Retina (tissue), 1 donor: ENCODE data around the gene CDK14.
A peak's percentile ranks its signal among the peaks of the same experiment; 100 is the strongest.

Source experiments
- DNase-seq: peaks from one replicate; pipeline ENCODE4 v3.0.0-alpha.2; 2016

Gene CDK14

DNA sequence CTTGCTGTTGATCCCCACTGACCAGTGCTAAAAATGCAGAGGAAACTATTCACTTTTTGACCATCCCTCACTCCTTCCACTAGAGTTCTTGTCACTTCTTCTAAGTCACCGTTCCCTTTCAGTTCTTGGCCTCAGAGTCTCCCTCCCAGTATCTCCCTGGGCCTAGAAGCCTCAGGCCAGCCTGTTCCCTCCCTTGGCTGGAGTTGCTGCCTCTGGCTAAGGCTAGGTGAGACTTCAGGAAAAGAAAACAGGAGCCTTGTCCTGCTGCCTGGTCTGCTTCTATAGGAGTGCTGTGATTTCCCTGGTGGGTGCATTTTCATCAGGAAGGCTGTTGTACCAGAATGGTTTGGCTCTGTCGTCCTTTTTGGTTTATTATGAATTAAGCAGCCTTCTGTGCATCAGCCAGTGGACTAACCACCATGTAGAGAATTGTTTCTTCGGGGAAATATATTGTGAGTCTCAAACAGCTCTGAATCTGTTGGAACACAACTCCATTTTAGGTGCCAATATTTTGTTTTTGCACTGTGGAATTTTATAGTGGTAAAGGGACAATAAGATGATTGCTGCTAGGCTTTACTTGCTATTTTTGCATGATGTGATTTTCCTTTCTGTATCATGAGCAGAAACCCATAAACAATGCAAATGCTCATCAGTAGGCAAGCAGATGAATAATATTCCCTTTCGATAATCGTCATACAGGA is 434.7 kb downstream of the CDK14 start:
- DNase-seq: no peak

DNA sequence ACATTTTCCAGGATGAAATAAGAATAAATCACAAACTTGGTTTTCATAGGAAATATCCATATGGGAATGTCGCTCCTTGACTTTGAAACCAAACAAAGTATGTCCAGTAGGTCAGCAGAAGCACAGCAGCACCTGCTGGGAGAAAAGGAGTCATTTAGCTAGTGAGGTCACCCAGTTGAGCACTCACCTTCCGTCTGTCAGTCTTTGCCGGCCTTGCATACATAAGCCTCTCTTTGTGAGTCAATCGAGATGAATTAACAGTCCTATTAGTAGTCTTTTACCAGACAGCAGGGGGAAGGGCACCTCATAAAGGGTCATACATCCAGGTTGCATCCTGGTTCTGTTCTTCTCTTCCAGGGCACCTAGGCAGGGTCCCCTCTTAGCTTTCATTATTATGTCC is 435.6 kb downstream of the CDK14 start:
- no peak for DNase-seq

DNA sequence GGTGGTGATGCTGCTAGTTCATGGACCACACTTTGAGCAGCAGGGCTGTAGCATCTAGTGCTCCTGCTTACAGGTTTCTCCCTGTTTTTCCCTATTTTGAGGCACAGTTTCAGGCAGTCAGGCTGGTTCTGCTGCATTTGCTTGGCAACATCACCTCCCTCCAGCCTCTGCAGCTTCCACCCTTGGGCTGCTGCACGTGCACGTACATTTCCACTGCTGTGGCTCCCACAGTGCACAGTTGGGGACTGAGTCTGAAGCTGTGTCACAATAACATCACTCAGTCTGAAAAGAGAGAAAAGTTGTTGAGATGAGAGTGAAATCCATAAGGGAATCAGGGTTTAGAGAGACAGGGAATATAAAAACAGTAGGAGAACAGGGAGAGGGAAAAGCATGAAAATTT is 437.5 kb downstream of the CDK14 start:
- no peak for DNase-seq

DNA sequence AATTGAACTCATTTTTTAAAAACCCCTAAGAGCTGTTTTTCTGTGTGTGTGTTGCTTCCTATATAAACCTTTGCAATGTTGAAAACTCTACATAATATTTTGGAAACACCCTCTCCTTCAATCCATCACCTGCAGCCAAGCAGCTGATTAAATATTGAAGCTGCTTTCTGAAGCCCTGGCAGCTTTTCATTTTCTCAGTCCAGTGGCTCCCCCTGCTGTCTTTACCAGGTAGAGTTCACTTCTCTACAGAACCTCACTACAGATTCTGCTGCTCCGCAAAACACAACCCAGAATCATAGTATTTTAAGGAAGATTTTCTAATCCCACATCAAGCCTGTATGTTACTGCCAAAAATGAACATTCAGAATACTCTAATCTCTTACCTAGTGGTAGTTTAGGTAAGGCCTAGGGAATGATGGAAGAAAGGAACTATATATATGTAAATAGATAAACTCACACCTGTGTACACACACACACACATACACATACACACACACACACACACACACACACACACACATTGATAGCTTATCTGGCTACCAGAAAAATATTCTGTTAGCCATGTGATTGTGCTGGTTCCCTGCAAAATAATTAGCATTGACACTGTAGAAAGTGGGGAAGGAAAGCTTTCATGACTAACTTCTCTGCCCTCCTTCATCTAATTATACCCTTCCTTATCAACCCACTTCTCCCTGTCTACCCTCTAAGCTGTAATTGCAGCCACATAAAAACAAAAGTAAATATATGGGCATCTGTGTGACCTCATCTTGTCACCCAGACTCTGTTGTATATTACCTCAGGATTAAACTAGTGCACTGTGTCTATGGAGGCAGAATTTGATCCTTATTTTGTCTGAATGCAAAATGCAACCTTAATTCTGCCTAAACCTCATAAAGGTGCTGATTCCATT is 438.6 kb downstream of the CDK14 start:
- DNase-seq: peak; percentile 69

DNA sequence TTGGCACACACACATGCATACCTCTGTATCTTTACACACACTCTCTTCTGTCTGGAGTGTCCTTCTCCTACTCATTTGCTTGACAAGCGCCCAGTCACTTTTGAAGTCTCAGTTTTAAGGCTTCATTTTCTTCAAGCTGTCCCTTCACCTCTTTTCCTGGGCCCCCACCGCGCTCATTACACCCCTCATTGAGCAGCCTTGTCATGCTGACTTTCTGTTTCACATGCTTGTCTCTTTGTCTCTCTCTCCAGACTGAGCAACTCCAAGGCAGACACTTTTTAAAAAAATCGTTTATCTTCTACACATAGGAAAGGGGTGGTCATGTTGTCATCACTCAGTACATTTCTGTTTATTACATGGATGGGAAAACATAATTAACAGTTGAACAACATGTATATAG is 442.9 kb downstream of the CDK14 start:
- DNase-seq: no peak

DNA sequence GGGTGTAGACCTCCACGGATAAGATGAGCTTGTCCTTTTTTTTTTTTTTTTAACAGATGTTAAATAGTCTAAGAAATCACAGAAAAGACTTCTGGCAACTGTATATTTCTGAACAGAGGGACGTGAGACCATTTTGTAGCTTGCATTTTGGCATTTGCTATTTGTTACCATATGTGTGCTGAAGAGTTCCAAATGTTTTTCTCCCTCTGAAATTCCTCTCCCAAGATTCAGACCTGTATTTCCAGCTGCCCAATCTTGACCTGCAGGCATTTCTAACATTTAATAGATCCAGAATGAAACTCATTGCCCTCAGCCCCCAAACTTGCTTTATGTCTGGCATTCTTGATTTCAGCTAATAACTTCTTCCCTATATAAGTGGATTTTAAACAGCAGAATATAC is 445.0 kb downstream of the CDK14 start:
- DNase-seq: no peak

DNA sequence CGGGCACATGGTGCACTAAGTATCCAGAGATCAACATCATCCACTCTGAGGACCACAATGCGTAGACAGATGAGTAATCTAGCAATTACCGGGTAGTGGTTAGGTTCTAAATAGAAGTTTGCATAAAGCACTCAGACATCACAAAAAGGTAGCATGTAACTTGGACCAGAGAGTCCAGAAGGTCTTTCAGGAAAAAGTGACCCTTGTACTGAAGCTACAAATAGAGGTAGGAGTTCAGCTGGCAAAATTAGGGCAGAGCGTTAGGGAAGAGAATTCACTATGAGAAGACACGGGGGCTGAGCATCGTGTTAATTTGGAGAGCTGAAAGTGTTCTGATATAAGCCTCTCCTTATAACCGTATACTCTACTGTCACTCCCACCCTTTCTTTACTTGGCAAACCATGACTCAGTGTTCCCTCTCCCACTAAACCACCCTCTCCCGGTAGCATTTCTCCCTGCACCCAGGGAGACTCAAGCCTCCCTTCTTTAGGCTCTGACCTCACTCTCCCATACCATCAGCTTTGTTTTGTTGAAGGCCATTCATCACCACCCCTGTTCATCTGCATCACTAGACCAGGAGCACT is 445.9 kb downstream of the CDK14 start:
- no peak for DNase-seq

DNA sequence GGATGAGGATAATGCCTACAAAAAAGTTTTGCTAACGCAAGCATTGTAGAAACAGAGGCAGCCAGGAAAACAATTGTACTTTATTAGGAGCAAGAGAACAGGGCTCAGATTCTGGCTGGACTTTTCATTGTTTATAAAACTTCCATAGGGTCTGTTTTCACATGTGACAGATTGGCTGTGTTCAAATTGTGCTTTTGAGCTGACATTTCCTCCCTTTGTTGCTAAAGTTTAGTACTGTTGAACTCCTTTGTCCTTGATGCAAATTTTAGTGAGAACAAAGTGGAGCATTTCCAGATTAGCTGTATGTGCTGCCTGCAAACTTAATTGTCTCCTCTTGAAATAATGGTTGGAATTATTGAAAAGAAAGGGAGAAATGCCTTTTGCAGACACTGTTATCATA is 447.1 kb downstream of the CDK14 start:
- no peak for DNase-seq

DNA sequence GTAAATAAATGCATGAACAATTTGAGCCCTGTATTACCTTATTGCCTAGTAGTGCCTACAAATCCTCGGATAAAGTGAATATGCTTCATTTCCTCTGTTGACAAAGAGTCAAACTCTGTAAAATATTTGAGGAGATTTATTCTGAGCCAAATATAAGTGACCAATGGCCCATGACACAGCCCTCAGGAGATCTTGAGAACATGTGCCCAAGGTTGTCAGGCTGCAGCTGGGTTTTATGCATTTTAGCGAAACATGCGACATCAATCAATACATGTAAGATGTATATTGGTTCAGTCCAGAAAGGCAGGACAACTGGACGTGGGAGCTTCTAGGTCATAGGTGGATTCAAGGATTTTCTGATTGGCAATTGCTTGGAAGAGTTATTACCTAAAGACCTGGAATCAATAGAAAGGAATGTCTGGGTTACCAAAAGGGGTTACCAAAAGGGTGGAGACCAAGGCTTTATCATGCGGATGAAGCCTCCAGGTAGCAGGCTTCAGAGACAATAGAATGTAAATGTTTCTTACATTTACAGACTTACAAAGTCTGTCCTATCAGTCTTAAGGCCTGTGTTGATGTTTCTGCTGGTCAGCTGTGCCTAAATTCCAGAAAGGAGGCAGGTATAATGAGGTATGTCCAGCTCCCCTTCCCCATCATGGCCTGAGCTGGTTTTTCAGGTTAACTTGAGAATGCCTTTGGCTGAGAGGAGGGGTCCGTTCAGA is 448.0 kb downstream of the CDK14 start:
- DNase-seq: no peak

DNA sequence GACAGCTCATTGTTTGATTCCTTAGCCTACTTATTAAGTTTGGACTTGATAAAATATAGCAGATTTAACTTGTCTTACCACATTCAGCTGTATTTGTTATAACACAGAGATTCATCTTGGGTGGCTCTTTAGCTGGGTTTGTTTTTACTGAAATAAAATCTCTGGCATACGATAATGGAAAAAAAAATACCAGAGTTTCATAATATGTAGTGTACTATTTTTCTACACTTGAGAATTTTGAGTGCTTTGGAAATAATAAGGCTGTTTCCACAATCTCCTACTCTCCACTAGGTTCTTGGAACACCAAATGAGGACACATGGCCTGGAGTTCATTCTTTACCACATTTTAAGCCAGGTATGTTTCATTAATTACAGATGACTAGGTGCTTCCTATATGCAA is 449.5 kb downstream of the CDK14 start:
- no peak for DNase-seq

DNA sequence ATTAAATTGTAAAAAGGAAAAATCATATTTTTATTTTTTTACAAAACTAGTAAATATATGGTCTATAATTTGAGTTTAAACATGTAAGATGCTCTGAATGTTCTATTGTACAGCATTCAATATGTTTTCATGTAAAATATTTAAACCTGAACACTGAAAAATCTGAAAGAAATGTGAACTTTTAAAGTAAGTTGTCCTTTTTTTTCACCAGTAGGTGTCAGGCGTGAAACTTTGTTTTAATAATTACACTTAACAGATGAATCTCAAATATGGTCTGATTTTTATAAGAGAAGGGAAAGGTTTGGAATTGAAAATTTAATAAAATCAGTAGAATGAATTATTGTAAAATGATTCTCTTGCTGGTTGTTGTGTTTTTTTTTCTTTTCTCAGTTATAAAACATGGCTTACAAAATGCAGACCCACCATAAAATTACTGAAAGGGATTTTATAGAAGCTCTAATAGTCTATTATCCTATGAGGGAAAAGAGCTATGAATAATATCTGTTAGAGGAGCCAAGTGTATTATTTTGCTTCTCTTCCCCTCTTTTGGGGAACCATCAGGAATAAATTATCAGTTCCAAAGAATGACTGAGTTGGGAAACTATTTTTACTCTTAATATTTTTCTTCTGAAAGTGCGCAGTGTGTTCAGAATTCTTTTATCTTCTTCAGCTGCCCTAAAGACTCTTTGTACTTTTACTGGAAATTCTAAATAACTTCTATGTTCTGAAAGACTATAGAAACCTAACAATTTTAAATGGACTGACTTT is 450.4 kb downstream of the CDK14 start:
- DNase-seq: no peak

DNA sequence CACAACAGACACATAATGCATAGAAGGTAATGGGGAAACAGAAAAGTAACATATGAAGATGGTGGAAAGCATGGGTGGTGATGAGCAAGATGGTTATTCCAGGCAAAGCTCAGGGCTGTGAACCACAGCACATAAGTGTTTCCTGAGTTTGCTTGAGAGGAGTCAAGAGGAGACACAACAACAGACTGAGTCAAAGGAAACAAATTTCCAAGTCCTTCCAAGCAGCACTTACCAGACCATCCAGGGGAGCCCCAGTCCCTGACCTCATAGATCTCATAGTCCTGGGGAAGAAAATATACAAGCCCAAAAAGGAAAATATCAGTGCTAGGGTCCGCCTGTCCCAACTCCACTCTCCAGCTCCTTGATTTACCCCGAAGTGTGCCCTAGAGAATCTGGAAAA is 451.5 kb downstream of the CDK14 start:
- no peak for DNase-seq

DNA sequence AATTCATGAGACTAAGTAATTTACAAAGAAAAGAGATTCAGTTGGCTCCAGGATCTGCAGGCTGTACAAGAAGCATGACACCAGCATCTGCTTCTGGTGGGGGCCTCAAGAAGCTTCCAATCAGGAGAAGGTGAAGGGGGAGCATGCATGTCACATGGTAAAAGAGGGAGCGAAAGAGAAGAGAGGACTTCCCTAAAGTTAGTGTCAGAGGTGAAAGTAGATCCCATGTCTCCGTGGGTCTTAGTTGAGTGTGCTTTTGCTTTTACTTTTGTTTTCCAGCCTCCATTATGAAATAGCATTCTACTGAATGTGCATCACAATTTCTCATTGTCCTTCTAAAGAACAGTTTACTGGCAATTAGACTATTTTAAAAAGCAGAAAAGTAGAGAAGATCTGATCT is 454.6 kb downstream of the CDK14 start:
- DNase-seq: no peak

DNA sequence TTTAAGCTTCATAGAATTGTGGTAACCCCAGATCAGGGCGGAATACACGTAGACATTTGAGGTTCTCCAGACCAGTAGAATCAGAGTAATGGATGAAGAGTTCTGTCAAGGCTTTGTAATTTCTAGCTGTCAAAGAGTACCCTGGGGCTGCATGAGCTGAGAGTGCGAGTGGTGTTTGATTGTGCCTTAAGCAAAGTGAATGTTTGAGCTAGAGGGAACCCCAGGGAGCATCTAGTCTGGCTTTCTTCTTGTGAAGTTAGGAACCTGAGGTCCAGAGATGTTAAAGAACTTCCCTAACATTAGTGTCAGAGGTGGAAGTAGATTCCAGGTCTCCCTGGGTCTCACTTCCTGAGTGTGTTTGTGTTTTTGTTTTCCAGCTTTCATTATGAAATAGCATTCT is 455.8 kb downstream of the CDK14 start:
- DNase-seq: no peak

DNA sequence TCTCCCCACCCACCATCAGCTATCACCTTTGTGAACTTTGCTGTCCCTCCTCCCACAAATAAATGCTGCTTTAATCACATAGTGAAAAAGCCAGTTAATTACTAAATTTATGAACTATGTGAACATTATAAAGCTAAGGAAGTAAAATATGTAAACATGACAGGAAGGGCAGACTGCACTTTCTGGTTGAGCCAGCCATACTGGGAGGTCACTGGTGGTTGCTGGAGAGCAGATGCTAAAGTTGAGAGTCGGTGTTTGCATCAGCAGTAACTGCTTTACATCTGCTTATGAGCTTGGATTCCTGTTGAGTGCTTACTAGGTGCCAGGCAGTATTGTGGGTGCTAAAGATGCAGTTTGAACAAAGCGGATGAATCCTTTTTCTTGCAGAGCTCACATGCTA is 458.3 kb downstream of the CDK14 start:
- no peak for DNase-seq

DNA sequence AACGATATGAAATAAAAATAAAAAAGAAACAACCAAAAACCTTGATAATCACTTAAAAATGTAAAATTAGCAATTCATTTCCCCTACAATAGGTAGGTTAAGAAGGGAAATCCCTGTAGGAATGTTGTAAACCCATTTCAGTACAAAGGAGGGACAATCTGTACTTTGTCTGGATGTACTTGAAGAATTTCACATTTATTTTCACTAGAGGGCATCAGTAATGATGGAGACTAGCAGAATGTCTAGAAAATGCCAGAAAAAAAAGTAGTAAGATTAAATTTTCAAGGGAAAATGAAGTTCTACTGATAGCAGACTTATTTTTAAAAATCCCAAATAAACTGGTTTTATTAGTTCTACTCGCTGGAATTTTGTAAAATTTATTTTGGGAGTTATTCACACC is 459.1 kb downstream of the CDK14 start:
- DNase-seq: no peak

DNA sequence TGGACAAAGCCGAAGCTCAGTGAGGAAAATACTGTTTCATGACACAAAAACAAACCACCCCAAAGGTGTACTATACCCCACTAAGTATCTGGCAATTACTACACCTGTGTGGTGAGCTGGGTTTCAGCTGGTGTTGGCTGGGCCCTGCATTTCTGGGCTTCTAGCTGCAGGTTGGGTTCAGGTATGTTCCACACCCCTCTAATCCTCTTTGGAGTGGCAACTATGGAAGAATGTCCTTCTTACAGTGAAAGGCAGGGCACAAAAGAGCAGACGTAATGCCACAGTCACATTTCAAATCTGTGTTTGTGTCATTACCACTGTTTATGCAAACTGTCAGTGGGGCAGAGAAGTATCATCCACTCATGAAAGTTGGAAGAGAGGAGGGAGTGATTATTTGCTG is 466.6 kb downstream of the CDK14 start:
- DNase-seq: no peak

DNA sequence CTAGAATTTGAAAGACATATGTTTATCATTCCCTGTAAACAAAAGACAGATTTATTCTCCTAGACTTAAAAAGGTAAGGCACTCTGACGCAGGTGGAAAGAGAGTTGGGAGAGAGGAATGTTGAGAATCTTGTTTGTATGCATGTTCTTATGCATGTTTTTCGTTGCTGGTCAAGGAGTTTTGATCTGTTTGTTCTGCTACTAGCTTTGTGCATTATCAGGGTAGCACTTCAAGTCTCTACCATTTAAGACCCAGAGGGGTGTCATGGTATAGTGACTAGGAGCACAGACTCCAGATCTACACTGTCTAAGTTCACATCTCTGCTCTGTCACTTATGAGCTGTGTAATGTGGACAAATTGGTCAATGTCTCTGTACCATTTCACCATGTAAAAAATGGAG is 467.9 kb downstream of the CDK14 start:
- no peak for DNase-seq

DNA sequence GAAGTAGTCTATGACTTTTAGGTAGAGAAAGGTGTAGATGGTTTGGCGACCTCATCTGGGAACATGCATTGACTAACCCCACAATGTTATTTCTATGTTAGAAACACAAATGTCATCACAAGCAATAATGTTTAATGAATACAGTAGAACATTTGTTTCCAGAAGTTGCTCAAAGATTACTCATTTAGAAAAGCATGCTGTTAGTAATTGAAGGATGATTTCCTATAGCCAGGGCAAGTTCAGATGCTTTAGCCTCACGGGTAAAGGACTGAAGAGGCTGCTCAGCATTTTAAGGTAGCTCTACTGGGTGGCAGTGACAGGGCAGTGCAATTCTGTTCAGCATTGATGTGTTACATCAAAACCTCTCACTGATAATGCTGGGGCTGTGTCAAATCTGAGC is 468.8 kb downstream of the CDK14 start:
- no peak for DNase-seq

DNA sequence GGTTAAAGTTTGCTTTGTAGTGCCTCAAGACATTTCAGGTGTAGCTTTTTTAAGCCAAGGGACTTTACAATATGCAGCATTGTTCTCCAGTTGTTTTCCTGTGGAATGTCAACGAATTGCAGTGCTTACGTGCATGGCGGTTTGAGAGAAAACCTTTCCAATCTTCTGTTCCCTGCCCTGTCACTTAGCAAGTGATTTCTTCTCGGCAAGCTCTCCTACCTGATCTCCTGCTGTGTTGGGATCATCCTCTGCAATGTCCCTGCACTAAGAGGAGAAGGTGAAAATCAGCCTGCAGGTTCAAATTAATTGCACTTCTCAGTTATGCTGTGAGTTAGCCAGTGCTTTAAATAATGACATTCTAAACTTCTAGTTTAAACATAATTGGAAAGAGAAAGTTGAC is 470.5 kb downstream of the CDK14 start:
- no peak for DNase-seq

DNA sequence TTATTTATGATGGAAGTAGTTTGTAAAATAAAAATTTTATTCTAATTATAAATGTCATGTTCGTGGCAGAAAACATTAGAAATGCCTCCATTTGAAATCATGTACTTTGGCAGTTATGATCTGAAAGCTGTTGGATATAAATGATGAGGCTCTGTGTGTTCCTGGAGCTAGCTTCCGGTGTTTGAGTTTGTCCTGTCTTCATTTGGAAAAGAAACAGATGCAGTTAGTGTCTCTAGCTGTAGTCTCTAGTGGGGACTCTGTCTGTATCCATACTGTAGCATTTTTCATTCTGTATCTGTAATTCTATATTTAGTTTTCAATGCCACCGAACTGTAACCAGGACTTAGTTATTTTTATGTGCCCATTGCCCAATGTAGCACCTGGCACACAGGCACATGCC is 471.1 kb downstream of the CDK14 start:
- no peak for DNase-seq

DNA sequence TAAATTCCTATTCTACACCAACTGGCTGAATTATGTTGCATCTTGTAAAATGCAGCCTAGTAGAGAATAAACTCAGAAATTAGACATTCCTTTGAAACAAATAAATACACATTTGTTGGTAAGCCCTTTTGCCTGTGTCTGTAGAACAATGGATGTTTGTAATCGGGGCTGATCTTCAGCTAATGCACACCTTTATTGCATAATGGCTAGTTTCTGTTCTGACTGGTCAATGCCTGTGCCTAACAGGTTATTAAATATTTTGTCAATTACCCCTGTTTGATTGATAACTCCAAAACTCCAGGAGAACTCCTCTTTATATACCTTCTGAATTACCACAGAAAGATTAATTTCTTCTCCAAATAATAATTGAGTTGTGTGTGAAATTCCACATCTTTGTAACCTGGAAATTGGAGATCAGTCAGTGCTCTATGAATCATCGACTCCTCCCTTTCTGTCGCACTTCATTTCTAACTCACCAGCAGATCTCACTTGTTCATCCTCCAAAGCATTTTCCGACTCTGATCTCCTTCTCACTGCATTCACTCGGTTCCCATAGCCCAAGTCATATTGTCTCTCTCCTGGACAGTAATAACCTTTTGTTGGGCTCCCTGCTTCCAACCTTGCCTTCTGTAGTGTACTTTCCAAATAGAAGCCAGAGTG is 472.1 kb downstream of the CDK14 start:
- DNase-seq: no peak
